H1 (cell line): ENCODE measurements around the gene MMADHC. TPM values are rescaled to one million over a fixed set of nuclear protein-coding genes. Genes with fewer than 3 reads are reported as not detected.

Source experiments
- CTCF ChIA-PET: fragments of 300-600 bp; sonication (Branson Sonifier 250); formaldehyde crosslinking; loops from one replicate; lab custom pipeline; 2021; ENCODE audit not compliant: partially characterized antibody; lab: Charles Lee
- POLR2A ChIA-PET: fragments of 300-600 bp; sonication (Branson Sonifier 250); formaldehyde crosslinking; loops from one replicate; lab custom pipeline; 2021; ENCODE audit warnings: inconsistent platforms; ENCODE audit not compliant: partially characterized antibody; lab: Charles Lee
- DNase-seq, 2 experiments: peaks; one replicate each; pipeline versions ENCODE4 v3.0.0 to v3.0.0-alpha.2; 2010 to 2022; ENCODE audit warnings: low spot score in 2 of 2, low read depth in 1 of 2, mixed read lengths in 1 of 2
- FAIRE-seq: peaks from 2 replicates; lab custom pipeline; 2011; peaks lifted over from hg19 to GRCh38; lab: Jason Lieb, UNC
- H2AFZ ChIP-seq: 2 replicates; pipeline ENCODE4 v1.8.1; 2012; ENCODE audit warnings: low read length, inconsistent platforms
- H2AK5ac ChIP-seq: 2 replicates; pipeline ENCODE4 v1.6.1; 2013; ENCODE audit warnings: low read depth, low read length
- H2BK120ac ChIP-seq: replicated peaks from 2 replicates; pipeline ENCODE3; 2013; ENCODE audit warnings: low read depth, low read length, inconsistent platforms
- H2BK12ac ChIP-seq: 2 replicates; pipeline ENCODE4 v1.6.1; 2013; ENCODE audit warnings: low read depth, low read length
- H2BK15ac ChIP-seq: 2 replicates; pipeline ENCODE4 v1.6.1; 2013; ENCODE audit warnings: low read length
- H2BK20ac ChIP-seq: 2 replicates; pipeline ENCODE4 v1.6.1; 2013; ENCODE audit warnings: low read length
- H2BK5ac ChIP-seq: 2 replicates; pipeline ENCODE4 v1.6.1; 2013; ENCODE audit warnings: low read depth, low read length
- H3K14ac ChIP-seq: 2 replicates; pipeline ENCODE4 v1.6.1; 2013; ENCODE audit warnings: inconsistent platforms; ENCODE audit not compliant: insufficient read length
- H3K18ac ChIP-seq: 2 replicates; pipeline ENCODE4 v1.6.1; 2013; ENCODE audit warnings: low read length; ENCODE audit errors: extremely low read depth
- H3K23ac ChIP-seq: 2 replicates; pipeline ENCODE4 v1.6.1; 2013; ENCODE audit warnings: inconsistent platforms; ENCODE audit not compliant: insufficient read length
- H3K23me2 ChIP-seq: 2 replicates; pipeline ENCODE4 v1.6.1; 2013; ENCODE audit warnings: low read depth, low read length
- H3K27ac ChIP-seq: 2 replicates; pipeline ENCODE4 v1.6.1; 2011; ENCODE audit warnings: low read depth, low read length, inconsistent platforms
- H3K27me3 ChIP-seq, 4 experiments: replicated peaks in 1 of 4; 1 replicate in 1 of 4; 2 replicates in 3 of 4; pipeline versions ENCODE4 v1.6.1 to v1.8.1; 2011 to 2013; ENCODE audit warnings: low read length in 3 of 4, mild to moderate bottlenecking in 3 of 4, inconsistent platforms in 2 of 4, mixed read lengths in 2 of 4, moderate library complexity in 1 of 4; ENCODE audit not compliant: control insufficient read depth in 3 of 4, insufficient read depth in 3 of 4; ENCODE audit errors: extremely low read depth in 1 of 4
- H3K36me3 ChIP-seq, 4 experiments: 2 replicates each; pipeline versions ENCODE4 v1.6.1 to v1.8.1; 2011 to 2013; ENCODE audit warnings: mild to moderate bottlenecking in 4 of 4, low read length in 3 of 4, moderate library complexity in 2 of 4, control low read depth in 1 of 4, inconsistent platforms in 1 of 4; ENCODE audit not compliant: insufficient read depth in 4 of 4, control insufficient read depth in 2 of 4
- H3K4ac ChIP-seq: replicated peaks from 2 replicates; pipeline ENCODE3; 2013; ENCODE audit warnings: low read length, low read depth, mixed read lengths, inconsistent platforms; ENCODE audit not compliant: insufficient read length
- H3K4me1 ChIP-seq, 4 experiments: replicated peaks in 1 of 4; 1 replicate in 1 of 4; 2 replicates in 3 of 4; pipeline versions ENCODE4 v1.6.1 to v1.8.1; 2011 to 2013; ENCODE audit warnings: low read length in 3 of 4, inconsistent platforms in 2 of 4, mixed read lengths in 1 of 4; ENCODE audit not compliant: insufficient read depth in 4 of 4, control insufficient read depth in 3 of 4
- H3K4me2 ChIP-seq, 2 experiments: 2 replicates each; pipeline versions ENCODE4 v1.6.1 to v1.8.1; 2011 to 2013; ENCODE audit warnings: low read depth in 2 of 2, low read length in 2 of 2, control low read depth in 1 of 2, inconsistent platforms in 1 of 2, mild to moderate bottlenecking in 1 of 2; ENCODE audit not compliant: insufficient read depth in 1 of 2
- H3K4me3 ChIP-seq, 4 experiments: fragments of 200-600, 300-600 bp in 1 of 4; sonication (generic), shearing (Covaris generic), sonication (Bioruptor Twin) in 1 of 4; 2 replicates each; pipeline versions ENCODE4 v1.5.1 to v1.8.1; 2011 to 2016; ENCODE audit warnings: low read length in 4 of 4, low read depth in 3 of 4, control low read depth in 2 of 4, inconsistent platforms in 2 of 4, mild to moderate bottlenecking in 2 of 4, mixed read lengths in 1 of 4, moderate library complexity in 1 of 4; ENCODE audit not compliant: insufficient read depth in 2 of 4; ENCODE audit errors: extremely low read depth in 1 of 4
- H3K56ac ChIP-seq: replicated peaks from 2 replicates; pipeline ENCODE3; 2013; ENCODE audit warnings: low read depth, mild to moderate bottlenecking, mixed read lengths, low read length, inconsistent platforms; ENCODE audit not compliant: insufficient read length
- H3K79me1 ChIP-seq: 2 replicates; pipeline ENCODE4 v1.6.1; 2013; ENCODE audit warnings: low read depth, low read length, control low read depth
- H3K79me2 ChIP-seq, 2 experiments: 2 replicates each; pipeline versions ENCODE4 v1.6.1 to v1.8.1; 2012 to 2013; ENCODE audit warnings: low read length in 2 of 2, mild to moderate bottlenecking in 2 of 2, inconsistent platforms in 1 of 2; ENCODE audit not compliant: insufficient read depth in 2 of 2, control insufficient read depth in 1 of 2
- H3K9ac ChIP-seq, 4 experiments: replicated peaks in 1 of 4; 1 replicate in 1 of 4; 2 replicates in 3 of 4; pipeline versions ENCODE4 v1.6.1 to v1.8.1; 2011 to 2013; ENCODE audit warnings: low read depth in 3 of 4, low read length in 3 of 4, control low read depth in 2 of 4, mild to moderate bottlenecking in 2 of 4, moderate library complexity in 2 of 4, inconsistent platforms in 1 of 4; ENCODE audit errors: extremely low read depth in 1 of 4
- H3K9me3 ChIP-seq, 2 experiments: 2 replicates each; pipeline versions ENCODE4 v1.6.1 to v1.8.1; 2012 to 2013; ENCODE audit warnings: mild to moderate bottlenecking in 2 of 2, moderate library complexity in 2 of 2, control low read depth in 1 of 2, inconsistent platforms in 1 of 2, low read depth in 1 of 2, low read length in 1 of 2, mixed read lengths in 1 of 2; ENCODE audit not compliant: insufficient read depth in 2 of 2
- H4K20me1 ChIP-seq, 2 experiments: replicated peaks in 1 of 2; 2 replicates each; pipeline versions ENCODE3 to v1.8.1; 2011 to 2013; ENCODE audit warnings: inconsistent platforms in 2 of 2, low read length in 2 of 2, mild to moderate bottlenecking in 1 of 2; ENCODE audit not compliant: insufficient read depth in 2 of 2, control insufficient read depth in 1 of 2
- H4K5ac ChIP-seq: 2 replicates; pipeline ENCODE4 v1.6.1; 2013; ENCODE audit warnings: low read length, low read depth, mixed read lengths, inconsistent platforms; ENCODE audit not compliant: insufficient read length
- H4K8ac ChIP-seq: 2 replicates; pipeline ENCODE4 v1.8.0; 2013; ENCODE audit warnings: mild to moderate bottlenecking, moderate library complexity, low read length, inconsistent platforms; ENCODE audit not compliant: insufficient read depth; ENCODE audit errors: extremely low read depth
- H4K91ac ChIP-seq: replicated peaks from 2 replicates; pipeline ENCODE3; 2013; ENCODE audit warnings: low read length, mixed read lengths, inconsistent platforms; ENCODE audit not compliant: insufficient read length
- CBX8 ChIP-seq: fragments of 300-800, 300-1000 bp; sonication (generic); IDR thresholded peaks from 2 replicates; pipeline ENCODE4 v1.7.1; 2016; ENCODE audit warnings: low read depth, low read length, borderline replicate concordance
- CEBPB ChIP-seq: IDR thresholded peaks from 2 replicates; pipeline ENCODE4 v1.6.1; 2012; ENCODE audit warnings: low read depth, low read length
- E2F6 ChIP-seq: IDR thresholded peaks from 2 replicates; pipeline ENCODE4 v1.6.1; 2012; ENCODE audit warnings: inconsistent platforms
- EZH2 ChIP-seq: fragments of 200-600 bp; sonication (generic); IDR thresholded peaks from 2 replicates; pipeline ENCODE4 v1.7.1; 2012; ENCODE audit warnings: low read depth, mild to moderate bottlenecking, moderate library complexity, low read length, inconsistent platforms; ENCODE audit not compliant: severe bottlenecking
- JUN ChIP-seq: IDR thresholded peaks from 2 replicates; pipeline ENCODE4 v1.6.1; 2011; ENCODE audit warnings: low read depth, mild to moderate bottlenecking, improper control_type of control experiment, low read length
- KDM1A ChIP-seq: fragments of 200-600, 300-600 bp; sonication (generic); IDR thresholded peaks from 2 replicates; pipeline ENCODE4 v1.7.1; 2016; ENCODE audit warnings: mild to moderate bottlenecking, low read length, borderline replicate concordance
- KDM4A ChIP-seq: IDR thresholded peaks from one replicate; pipeline ENCODE4 v1.7.1; 2012; ENCODE audit warnings: low read depth, mild to moderate bottlenecking, moderate library complexity, low read length, inconsistent platforms; ENCODE audit not compliant: severe bottlenecking
- NRF1 ChIP-seq: IDR thresholded peaks from 2 replicates; pipeline ENCODE4 v1.6.1; 2011; ENCODE audit warnings: mild to moderate bottlenecking, low read depth, low read length, improper control_type of control experiment
- PHF8 ChIP-seq: fragments of 200-600 bp; sonication (generic); conservative IDR thresholded peaks from 2 replicates; pipeline ENCODE4 v1.7.1; 2012; ENCODE audit warnings: low read depth, mild to moderate bottlenecking, inconsistent platforms, low read length, moderate library complexity
- POU5F1 ChIP-seq: IDR thresholded peaks from 2 replicates; pipeline ENCODE4 v1.6.1; 2011; ENCODE audit warnings: low read depth, mild to moderate bottlenecking, low read length, moderate library complexity
- RAD21 ChIP-seq, 2 experiments: IDR thresholded peaks in 1 of 2; conservative IDR thresholded peaks in 1 of 2; 2 replicates each; pipeline ENCODE4 v1.6.1; 2011; ENCODE audit warnings: low read depth in 2 of 2, low read length in 2 of 2, improper control_type of control experiment in 1 of 2, inconsistent platforms in 1 of 2, mild to moderate bottlenecking in 1 of 2, moderate library complexity in 1 of 2
- TBP ChIP-seq: IDR thresholded peaks from 2 replicates; pipeline ENCODE4 v1.6.1; 2011; ENCODE audit warnings: low read depth, low read length, improper control_type of control experiment
- USF2 ChIP-seq: IDR thresholded peaks from 2 replicates; pipeline ENCODE4 v1.6.1; 2011; ENCODE audit warnings: low read length, improper control_type of control experiment
- WGBS, 2 experiments: shearing (Covaris generic) in 1 of 2; methylation state at CpG; one replicate each; pipeline versions ENCODE4 v1.1.6 to v1.1.7; 2013 to 2015; ENCODE audit warnings: low lambda C conversion rate in 2 of 2, mixed read lengths in 2 of 2, inconsistent platforms in 1 of 2, low coverage in 1 of 2, missing lambda C conversion rate in 1 of 2; ENCODE audit not compliant: insufficient replicate concordance in 2 of 2, insufficient coverage in 1 of 2, insufficient read length in 1 of 2; ENCODE audit errors: extremely low coverage in 1 of 2, missing lambda C conversion rate in 1 of 2; 5-methylcytosine and 5-hydroxymethylcytosine counted together
- polyA plus RNA-seq, 7 experiments: library from polyadenylated mRNA; depleted of rRNA in 3 of 7; stranded (reverse) in 5 of 7; unstranded in 2 of 7; fragments of >200 nt in 5 of 7; fragments of 200-250 nt in 2 of 7; gene quantifications; 1 replicate in 5 of 7; 2 replicates in 1 of 7; 4 replicates in 1 of 7; pipeline versions ENCODE4 v1.2.1 to v1.2.3, GENCODE V29; 2011 to 2013; ENCODE audit warnings: missing spikeins in 2 of 7, mixed read lengths in 2 of 7
- total RNA-seq: library from RNA; stranded (reverse); fragmentation: NEBNext Ultra II Directional; extraction: Animal tissue kit (Norgen Biotek cat#: 25700); gene quantifications from 2 replicates; pipeline ENCODE4 v1.2.1, GENCODE V29; 2021

Gene MMADHC
- total and polyA plus RNA-seq, 2 of the 8 experiments (the other 6 are each of a cell fraction or from before 2014, with no cell fraction given), result 61.1 to 130 TPM

GRCh38 chr2:149566652-149567051 lies 20.9 kb downstream of the MMADHC start:
- Histone ChIP-seq H4K20me1 (no peaks in the 10 kb centered on the region), H3K4ac (no peak overlapping the region), H2AK5ac (no peak overlapping the region), H3K14ac (no peak overlapping the region), H2AFZ (no peak overlapping the region), H4K5ac (no peak overlapping the region), H3K9ac (no peak overlapping the region), H3K4me2 (no peak overlapping the region), H3K18ac (no peak overlapping the region), H4K91ac (no peak overlapping the region), H3K4me1 (no peaks in the 10 kb centered on the region), H2BK12ac (no peak overlapping the region), H2BK15ac (no peak overlapping the region), H2BK120ac (no peak overlapping the region), H3K79me2 (no peaks in the 10 kb centered on the region), H3K23me2 (no peaks in the 10 kb centered on the region), H3K79me1 (no peaks in the 10 kb centered on the region), H3K23ac (no peak overlapping the region), H3K9me3 (no peaks in the 10 kb centered on the region), H2BK5ac (no peak overlapping the region), H4K8ac (no peak overlapping the region), H2BK20ac (no peak overlapping the region), H3K56ac (no peak overlapping the region), H3K27me3 (no peaks in the 10 kb centered on the region), H3K4me3 (no peak overlapping the region), H3K36me3 (peaks cover 5 to 39% (median 15%) of the 10 kb centered on the region in 4 experiments), H3K27ac (no peak overlapping the region)
- DNase-seq, result no peak
- no peak for FAIRE-seq
- POLR2A ChIA-PET, result no interaction called here
- 89% methylated on average over 2 of the region's 2 CpGs; no CpG with 5 or more reads in 1 of the 2 experiments for WGBS, 2 experiments
- CTCF ChIA-PET, result no interaction called here
- no peak for TF ChIP-seq RAD21 (IDR thresholded peaks at IDR 0.05 in 1 of 2, conservative IDR thresholded peaks at IDR 0.05 in 1 of 2; ENCODE audit: low read depth in 2 of 2, low read length in 2 of 2)
- TF ChIP-seq USF2, result no peak
- TF ChIP-seq EZH2, result no peak
- no peak for TF ChIP-seq CEBPB
- TF ChIP-seq KDM4A, result no peak
- TF ChIP-seq TBP, result no peak
- TF ChIP-seq E2F6, result no peak
- no peak for TF ChIP-seq PHF8
- TF ChIP-seq POU5F1, result no peak
- no peak for TF ChIP-seq JUN
- no peak for TF ChIP-seq KDM1A
- no peak for TF ChIP-seq NRF1
- no peak for TF ChIP-seq CBX8
